Renal cortical epithelial cell (primary cell): ENCODE data around the gene VAMP1. TPM values are rescaled to one million over a fixed set of nuclear protein-coding genes. Genes with fewer than 3 reads are reported as not detected.

Source experiments
- DNase-seq: peaks from one replicate; pipeline ENCODE4 v3.0.0-alpha.2; 2011; ENCODE audit warnings: low read depth
- total RNA-seq: library from RNA; depleted of rRNA; stranded (reverse); fragments of >200 nt; gene quantifications from 2 replicates; pipeline ENCODE4 v1.2.3, GENCODE V29; 2014

Gene VAMP1
- total RNA-seq, 1 donor from 2014 or later = 1.8 TPM

- peak; percentile 48 for DNase-seq
These were observed 44.6 kb downstream of the VAMP1 start for GRCh38 chr12:6425590-6426531.

GRCh38 chr12:6424866-6425265 lies 45.6 kb downstream of the VAMP1 start:
- DNase-seq = no peak

DNA sequence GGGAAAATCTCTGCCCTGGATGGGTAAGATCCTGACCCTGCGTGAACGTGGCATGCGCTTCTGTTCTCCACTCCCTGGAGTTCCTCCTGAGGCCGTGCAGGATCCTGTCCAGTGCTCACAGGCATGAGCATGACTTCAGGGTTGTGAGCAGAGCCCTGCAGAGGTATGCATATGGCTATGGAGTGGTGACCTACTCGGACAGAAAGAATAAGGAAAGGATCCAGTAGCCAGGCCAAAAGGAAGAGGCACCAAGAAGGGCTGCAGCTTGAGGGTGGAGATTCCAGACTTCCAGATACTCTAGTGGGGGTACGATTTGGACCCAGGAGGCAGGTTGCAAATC lies 46.5 kb downstream of the VAMP1 start:
- peak; percentile 4 for DNase-seq

GRCh38 chr12:6423267-6424007 lies 47.0 kb downstream of the VAMP1 start:
- DNase-seq = peak; percentile 84

GRCh38 chr12:6420364-6420763 lies 50.1 kb downstream of the VAMP1 start:
- DNase-seq = no peak

GRCh38 chr12:6418796-6419195 lies 51.7 kb downstream of the VAMP1 start:
- DNase-seq = no peak

GRCh38 chr12:6416596-6416995 lies 53.9 kb downstream of the VAMP1 start:
- DNase-seq = no peak

Other genes with a start within 250 kb of the VAMP1 start
- 1.4 and 2.7 TPM in 2 replicates for gene PLEKHG6, start 160.0 kb downstream of the VAMP1 start, total RNA-seq
- 42.5 and 159 TPM in 2 replicates for gene TNFRSF1A, start 128.6 kb downstream of the VAMP1 start, total RNA-seq
- 57.5 and 243 TPM in 2 replicates for gene SCNN1A, start 95.1 kb downstream of the VAMP1 start, total RNA-seq
- gene LTBR, start 86.5 kb downstream of the VAMP1 start, total RNA-seq = 58.5 and 103 TPM in 2 replicates
- gene CD27, start 25.7 kb downstream of the VAMP1 start, total RNA-seq = not detected in 2 replicates
- 8.2 and 19.1 TPM in 2 replicates for gene TAPBPL, start 18.6 kb downstream of the VAMP1 start, total RNA-seq
- 57.1 and 84.9 TPM in 2 replicates for gene MRPL51, start 22.6 kb upstream of the VAMP1 start, total RNA-seq
- gene NCAPD2, start 23.4 kb upstream of the VAMP1 start, total RNA-seq = 28.1 and 138 TPM in 2 replicates
- gene GAPDH, start 63.8 kb upstream of the VAMP1 start, total RNA-seq = 5,930 and 6,897 TPM in 2 replicates
- 3.8 and 5.2 TPM in 2 replicates for gene IFFO1, start 85.4 kb upstream of the VAMP1 start, total RNA-seq
- 16.5 and 32.3 TPM in 2 replicates for gene NOP2, start 97.6 kb upstream of the VAMP1 start, total RNA-seq
- gene CHD4, start 136.7 kb upstream of the VAMP1 start, total RNA-seq = 228 and 358 TPM in 2 replicates
- 0.17 TPM in 1 of 2 replicates, not detected in the other for gene LPAR5, start 165.3 kb upstream of the VAMP1 start, total RNA-seq
- 0.15 and 0.17 TPM in 2 replicates for gene ACRBP, start 176.8 kb upstream of the VAMP1 start, total RNA-seq
- gene ING4, start 192.4 kb upstream of the VAMP1 start, total RNA-seq = 45.3 and 67.6 TPM in 2 replicates
- 5.6 and 18.4 TPM in 2 replicates for gene ZNF384, start 218.7 kb upstream of the VAMP1 start, total RNA-seq
- 0.15 TPM in 1 of 2 replicates, not detected in the other for gene PIANP, start 230.1 kb upstream of the VAMP1 start, total RNA-seq